Nephron progenitor cell (in vitro differentiated cells): Measurements from ENCODE around the gene RHOT2.

Experiments used
- DNase-seq: peaks from one replicate; pipeline ENCODE4 v3.0.0; 2021
- H3K27ac Mint-ChIP-seq: 2 replicates; pipeline ENCODE4 v1.8.0; 2021; ENCODE audit warnings: mild to moderate bottlenecking, moderate library complexity, mixed read lengths
- H3K27me3 Mint-ChIP-seq: 2 replicates; pipeline ENCODE4 v1.8.0; 2021; ENCODE audit warnings: mild to moderate bottlenecking, low read depth, mixed read lengths; ENCODE audit not compliant: poor library complexity
- H3K36me3 Mint-ChIP-seq: 2 replicates; pipeline ENCODE4 v1.8.0; 2021; ENCODE audit warnings: low read depth, mixed read lengths
- H3K4me1 Mint-ChIP-seq: 2 replicates; pipeline ENCODE4 v1.8.0; 2021; ENCODE audit warnings: mixed read lengths
- H3K4me3 Mint-ChIP-seq: 2 replicates; pipeline ENCODE4 v1.8.0; 2021; ENCODE audit warnings: mild to moderate bottlenecking, moderate library complexity, mixed read lengths
- H3K9me3 Mint-ChIP-seq: 2 replicates; pipeline ENCODE4 v1.8.0; 2021; ENCODE audit warnings: mild to moderate bottlenecking, moderate library complexity, mixed read lengths
- CTCF ChIP-seq: fragments of 200-600 bp; sonication (generic); IDR thresholded peaks from 2 replicates; pipeline ENCODE4 v1.5.0; 2021; ENCODE audit warnings: antibody characterized with exemption

Gene RHOT2

GRCh38 chr16:645852-646678, 21.9 kb upstream of the RHOT2 start:
- H3K4me1 Mint-ChIP-seq: peaks cover 34% of the 10 kb centered on the region
- no peak for TF ChIP-seq CTCF
- peak overlapping the region; percentile 64 for H3K27ac Mint-ChIP-seq
- peaks cover 6% of the 10 kb centered on the region for H3K36me3 Mint-ChIP-seq
- no peak overlapping the region for H3K4me3 Mint-ChIP-seq
- no peaks in the 10 kb centered on the region for H3K9me3 Mint-ChIP-seq
- DNase-seq: no peak
- peaks cover 18% of the 10 kb centered on the region for H3K27me3 Mint-ChIP-seq

- TF ChIP-seq CTCF: no peak
- no peak overlapping the region for H3K4me3 Mint-ChIP-seq
- DNase-seq: no peak
- peaks cover 18% of the 10 kb centered on the region for H3K27me3 Mint-ChIP-seq
- peaks cover 34% of the 10 kb centered on the region for H3K4me1 Mint-ChIP-seq
- H3K9me3 Mint-ChIP-seq: no peaks in the 10 kb centered on the region
- peaks cover 6% of the 10 kb centered on the region for H3K36me3 Mint-ChIP-seq
- no peak overlapping the region for H3K27ac Mint-ChIP-seq
Measured at GRCh38 chr16:646679-647172, 21.2 kb upstream of the RHOT2 start.

GRCh38 chr16:647173-647902, 20.6 kb upstream of the RHOT2 start:
- peaks cover 34% of the 10 kb centered on the region for H3K4me1 Mint-ChIP-seq
- DNase-seq: no peak
- H3K36me3 Mint-ChIP-seq: peaks cover 6% of the 10 kb centered on the region
- no peak overlapping the region for H3K27ac Mint-ChIP-seq
- no peaks in the 10 kb centered on the region for H3K9me3 Mint-ChIP-seq
- no peak for TF ChIP-seq CTCF
- H3K27me3 Mint-ChIP-seq: peaks cover 18% of the 10 kb centered on the region
- no peak overlapping the region for H3K4me3 Mint-ChIP-seq

GRCh38 chr16:648071-648780, 19.7 kb upstream of the RHOT2 start:
- H3K4me3 Mint-ChIP-seq: peak overlapping the region; percentile 77
- H3K9me3 Mint-ChIP-seq: no peaks in the 10 kb centered on the region
- DNase-seq: no peak
- peaks cover 34% of the 10 kb centered on the region for H3K4me1 Mint-ChIP-seq
- TF ChIP-seq CTCF: peak; percentile 39
- peak overlapping the region; percentile 64 for H3K27ac Mint-ChIP-seq
- H3K27me3 Mint-ChIP-seq: peaks cover 11% of the 10 kb centered on the region
- peaks cover 6% of the 10 kb centered on the region for H3K36me3 Mint-ChIP-seq

GRCh38 chr16:648781-649589, 18.9 kb upstream of the RHOT2 start, which contains the start of gene WDR90:
Gene WDR90 (plus strand): TSS chr16:649365. CDS start chr16:649417, 52 bp downstream.
- Mint-ChIP-seq H3K36me3 (peaks cover 6% of the 10 kb centered on the region), H3K27ac (peak within 1 kb of the TSS; percentile 64), H3K4me1 (peaks cover 32% of the 10 kb centered on the region), H3K9me3 (no peaks in the 10 kb centered on the region), H3K27me3 (peaks cover 3% of the 10 kb centered on the region), H3K4me3 (peak within 1 kb of the TSS; percentile 77)
- no peak for TF ChIP-seq CTCF
- DNase-seq: peak; percentile 93
